Measurements from ENCODE around the gene ZDHHC11.

- TF ChIP-seq POLR2AphosphoS5 (IDR thresholded peaks at IDR 0.05; ENCODE audit: low read depth), result no peak
- TF ChIP-seq, protein P1, sequence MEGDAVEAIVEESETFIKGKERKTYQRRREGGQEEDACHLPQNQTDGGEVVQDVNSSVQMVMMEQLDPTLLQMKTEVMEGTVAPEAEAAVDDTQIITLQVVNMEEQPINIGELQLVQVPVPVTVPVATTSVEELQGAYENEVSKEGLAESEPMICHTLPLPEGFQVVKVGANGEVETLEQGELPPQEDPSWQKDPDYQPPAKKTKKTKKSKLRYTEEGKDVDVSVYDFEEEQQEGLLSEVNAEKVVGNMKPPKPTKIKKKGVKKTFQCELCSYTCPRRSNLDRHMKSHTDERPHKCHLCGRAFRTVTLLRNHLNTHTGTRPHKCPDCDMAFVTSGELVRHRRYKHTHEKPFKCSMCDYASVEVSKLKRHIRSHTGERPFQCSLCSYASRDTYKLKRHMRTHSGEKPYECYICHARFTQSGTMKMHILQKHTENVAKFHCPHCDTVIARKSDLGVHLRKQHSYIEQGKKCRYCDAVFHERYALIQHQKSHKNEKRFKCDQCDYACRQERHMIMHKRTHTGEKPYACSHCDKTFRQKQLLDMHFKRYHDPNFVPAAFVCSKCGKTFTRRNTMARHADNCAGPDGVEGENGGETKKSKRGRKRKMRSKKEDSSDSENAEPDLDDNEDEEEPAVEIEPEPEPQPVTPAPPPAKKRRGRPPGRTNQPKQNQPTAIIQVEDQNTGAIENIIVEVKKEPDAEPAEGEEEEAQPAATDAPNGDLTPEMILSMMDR (conservative IDR thresholded peaks at IDR 0.05; ENCODE audit: low read depth in 2 of 2), result no peak
Observed at GRCh38 chr5:850511-851006, at the start of gene ZDHHC11.
